OCI-LY3 (cell line): ENCODE results near the gene C4orf46.

ENCODE experiments used
- H2AFZ ChIP-seq: fragments of 200-600, 300-600 bp; shearing (Covaris generic); 2 replicates; pipeline ENCODE4 v1.6.0; 2014; ENCODE audit warnings: antibody characterized with exemption, low read depth, low read length
- H3K27ac ChIP-seq: fragments of 200-600, 300-600 bp; sonication (generic); 2 replicates; pipeline ENCODE4 v1.5.1; 2014; ENCODE audit warnings: mild to moderate bottlenecking, low read length, moderate library complexity, mixed read lengths
- H3K27me3 ChIP-seq: fragments of 200-600, 300-600 bp; sonication (generic); 2 replicates; pipeline ENCODE4 v1.6.1; 2014; ENCODE audit warnings: low read depth, low read length, mixed read lengths
- H3K36me3 ChIP-seq: fragments of 200-600, 300-600 bp; sonication (generic); replicated peaks from 2 replicates; pipeline ENCODE3; 2014; ENCODE audit warnings: low read depth, low read length, mixed read lengths
- H3K4me1 ChIP-seq: fragments of 300-600, 200-600 bp; sonication (generic); 2 replicates; pipeline ENCODE4 v1.6.1; 2014; ENCODE audit warnings: low read length, mixed read lengths
- H3K4me2 ChIP-seq: fragments of 200-600, 300-600 bp; sonication (generic); 2 replicates; pipeline ENCODE4 v1.6.1; 2014; ENCODE audit warnings: low read length, mixed read lengths
- H3K4me3 ChIP-seq: fragments of 300-600, 200-600 bp; sonication (generic); 2 replicates; pipeline ENCODE4 v1.5.1; 2014; ENCODE audit warnings: antibody characterized with exemption, mild to moderate bottlenecking, low read length, moderate library complexity
- H3K79me2 ChIP-seq: fragments of 300-600, 200-600 bp; shearing (Covaris generic); 2 replicates; pipeline ENCODE4 v1.6.1; 2014; ENCODE audit warnings: mild to moderate bottlenecking, low read length, mixed read lengths
- H3K9ac ChIP-seq: fragments of 300-600, 200-600 bp; shearing (Covaris generic); 2 replicates; pipeline ENCODE4 v1.6.0; 2014; ENCODE audit warnings: mild to moderate bottlenecking, low read length, moderate library complexity
- H3K9me3 ChIP-seq: fragments of 200-600, 300-600 bp; shearing (Covaris generic); 2 replicates; pipeline ENCODE4 v1.6.1; 2014; ENCODE audit warnings: low read length, mixed read lengths; ENCODE audit not compliant: insufficient read depth
- H4K20me1 ChIP-seq: fragments of 200-600, 300-600 bp; sonication (generic); 2 replicates; pipeline ENCODE4 v1.6.1; 2016; ENCODE audit warnings: low read length, mixed read lengths; ENCODE audit not compliant: insufficient read depth
- EZH2phosphoT487 ChIP-seq: fragments of 200-600 bp; shearing (Covaris generic); IDR thresholded peaks from 2 replicates; pipeline ENCODE4 v1.6.1; 2018; ENCODE audit warnings: antibody characterized with exemption, mixed run types, low read depth
- TF ChIP-seq, protein P1 (sequence below): fragments of 200-600, 300-600 bp; sonication (generic); IDR thresholded peaks from 2 replicates; pipeline ENCODE4 v1.5.1; 2014; ENCODE audit warnings: antibody characterized with exemption, low read length, low read depth

The C4orf46 gene

DNA sequence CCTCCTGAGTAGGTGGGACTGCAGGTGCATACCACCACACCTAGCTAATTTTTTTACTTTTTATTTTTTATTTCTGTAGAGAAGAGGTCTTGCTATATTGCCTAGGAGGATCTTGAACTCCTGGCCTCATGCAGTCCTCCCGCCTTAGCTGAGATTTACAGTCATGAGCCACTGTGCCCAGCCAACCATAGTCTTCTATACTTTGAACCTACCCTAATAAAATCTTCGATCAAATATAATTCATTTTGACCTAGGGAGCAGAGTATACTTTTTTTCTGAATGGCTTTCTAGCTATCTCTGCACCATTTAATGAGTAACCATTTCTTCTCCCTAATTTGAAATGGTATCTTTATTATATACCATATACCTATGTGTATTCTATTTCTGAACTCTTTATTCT lies 7.1 kb upstream of the C4orf46 start:
- no peaks in the 10 kb centered on the region for H3K9me3 ChIP-seq

DNA sequence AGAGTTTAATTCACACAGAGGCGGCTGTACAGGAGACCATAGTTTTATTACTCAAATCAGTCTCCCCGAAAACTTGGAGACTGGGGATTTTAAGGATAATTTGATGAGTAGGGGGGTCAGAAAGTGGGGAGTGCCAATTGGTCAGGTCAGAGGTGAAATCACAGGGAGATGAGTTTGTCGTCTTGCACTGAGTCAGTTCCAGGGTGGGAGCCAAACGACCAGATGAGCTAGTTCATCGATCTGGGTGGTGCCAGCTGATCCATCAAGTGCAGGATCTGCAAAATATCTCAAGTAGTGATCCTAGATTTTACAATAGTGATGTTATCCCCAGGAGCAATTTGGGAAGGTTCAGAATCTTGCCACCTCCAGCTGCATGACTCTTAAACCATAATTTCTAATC lies 4.4 kb upstream of the C4orf46 start:
- Histone ChIP-seq H3K9ac (no peak overlapping the region), H3K27me3 (no peaks in the 10 kb centered on the region), H3K4me3 (no peak overlapping the region), H3K79me2 (peaks cover 17% of the 10 kb centered on the region), H2AFZ (no peak overlapping the region), H3K9me3 (no peaks in the 10 kb centered on the region), H3K36me3 (no peaks in the 10 kb centered on the region), H4K20me1 (no peaks in the 10 kb centered on the region), H3K4me1 (peaks cover 5% of the 10 kb centered on the region; the same call in 1 of the 2 replicates), H3K27ac (no peak overlapping the region), H3K4me2 (no peak overlapping the region)
- no peak for TF ChIP-seq EZH2phosphoT487
- TF ChIP-seq, protein P1, sequence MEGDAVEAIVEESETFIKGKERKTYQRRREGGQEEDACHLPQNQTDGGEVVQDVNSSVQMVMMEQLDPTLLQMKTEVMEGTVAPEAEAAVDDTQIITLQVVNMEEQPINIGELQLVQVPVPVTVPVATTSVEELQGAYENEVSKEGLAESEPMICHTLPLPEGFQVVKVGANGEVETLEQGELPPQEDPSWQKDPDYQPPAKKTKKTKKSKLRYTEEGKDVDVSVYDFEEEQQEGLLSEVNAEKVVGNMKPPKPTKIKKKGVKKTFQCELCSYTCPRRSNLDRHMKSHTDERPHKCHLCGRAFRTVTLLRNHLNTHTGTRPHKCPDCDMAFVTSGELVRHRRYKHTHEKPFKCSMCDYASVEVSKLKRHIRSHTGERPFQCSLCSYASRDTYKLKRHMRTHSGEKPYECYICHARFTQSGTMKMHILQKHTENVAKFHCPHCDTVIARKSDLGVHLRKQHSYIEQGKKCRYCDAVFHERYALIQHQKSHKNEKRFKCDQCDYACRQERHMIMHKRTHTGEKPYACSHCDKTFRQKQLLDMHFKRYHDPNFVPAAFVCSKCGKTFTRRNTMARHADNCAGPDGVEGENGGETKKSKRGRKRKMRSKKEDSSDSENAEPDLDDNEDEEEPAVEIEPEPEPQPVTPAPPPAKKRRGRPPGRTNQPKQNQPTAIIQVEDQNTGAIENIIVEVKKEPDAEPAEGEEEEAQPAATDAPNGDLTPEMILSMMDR: no peak

More for the DNA sequence above, 7.1 kb upstream of the C4orf46 start:
- TF ChIP-seq EZH2phosphoT487: no peak
- TF ChIP-seq, protein P1: no peak
- Histone ChIP-seq H3K79me2 (peaks cover 1% of the 10 kb centered on the region; the same call in 1 of the 2 replicates), H3K27me3 (no peaks in the 10 kb centered on the region), H3K4me3 (no peak overlapping the region), H3K9ac (no peak overlapping the region), H3K4me2 (no peak overlapping the region), H2AFZ (no peak overlapping the region), H3K27ac (no peak overlapping the region), H3K4me1 (no peaks in the 10 kb centered on the region), H4K20me1 (no peaks in the 10 kb centered on the region), H3K36me3 (no peaks in the 10 kb centered on the region)

DNA sequence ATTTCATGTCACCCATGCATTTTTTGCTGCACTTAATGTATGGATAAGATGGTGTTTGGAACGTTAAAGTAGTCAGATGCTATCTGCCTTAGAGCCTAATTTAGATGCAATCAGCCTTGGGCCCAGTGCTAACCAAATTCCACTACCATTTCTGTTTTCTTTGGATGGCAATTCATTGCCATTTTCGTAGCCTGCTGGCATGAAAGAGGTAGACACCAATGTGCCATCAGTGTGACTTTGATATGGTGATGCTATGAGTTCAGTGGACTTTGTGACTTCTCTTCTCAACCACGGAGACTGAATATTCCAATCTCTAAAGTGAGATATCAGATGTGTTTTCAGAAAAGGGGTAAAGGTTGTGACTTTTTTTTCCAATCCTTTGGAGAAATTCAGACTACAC lies 1.9 kb upstream of the C4orf46 start:
- H3K4me2 ChIP-seq: no peak overlapping the region; the same call in 1 of the 2 replicates
- peaks cover 3% of the 10 kb centered on the region for H3K36me3 ChIP-seq
- TF ChIP-seq EZH2phosphoT487: no peak
- TF ChIP-seq, protein P1: no peak
- peaks cover 21% of the 10 kb centered on the region for H3K4me1 ChIP-seq
- peaks cover 21% of the 10 kb centered on the region for H4K20me1 ChIP-seq
- H2AFZ ChIP-seq: no peak overlapping the region
- H3K27me3 ChIP-seq: no peaks in the 10 kb centered on the region
- H3K79me2 ChIP-seq: peaks cover 42% of the 10 kb centered on the region
- H3K4me3 ChIP-seq: no peak overlapping the region
- no peak overlapping the region for H3K9ac ChIP-seq
- no peaks in the 10 kb centered on the region for H3K9me3 ChIP-seq
- no peak overlapping the region for H3K27ac ChIP-seq

DNA sequence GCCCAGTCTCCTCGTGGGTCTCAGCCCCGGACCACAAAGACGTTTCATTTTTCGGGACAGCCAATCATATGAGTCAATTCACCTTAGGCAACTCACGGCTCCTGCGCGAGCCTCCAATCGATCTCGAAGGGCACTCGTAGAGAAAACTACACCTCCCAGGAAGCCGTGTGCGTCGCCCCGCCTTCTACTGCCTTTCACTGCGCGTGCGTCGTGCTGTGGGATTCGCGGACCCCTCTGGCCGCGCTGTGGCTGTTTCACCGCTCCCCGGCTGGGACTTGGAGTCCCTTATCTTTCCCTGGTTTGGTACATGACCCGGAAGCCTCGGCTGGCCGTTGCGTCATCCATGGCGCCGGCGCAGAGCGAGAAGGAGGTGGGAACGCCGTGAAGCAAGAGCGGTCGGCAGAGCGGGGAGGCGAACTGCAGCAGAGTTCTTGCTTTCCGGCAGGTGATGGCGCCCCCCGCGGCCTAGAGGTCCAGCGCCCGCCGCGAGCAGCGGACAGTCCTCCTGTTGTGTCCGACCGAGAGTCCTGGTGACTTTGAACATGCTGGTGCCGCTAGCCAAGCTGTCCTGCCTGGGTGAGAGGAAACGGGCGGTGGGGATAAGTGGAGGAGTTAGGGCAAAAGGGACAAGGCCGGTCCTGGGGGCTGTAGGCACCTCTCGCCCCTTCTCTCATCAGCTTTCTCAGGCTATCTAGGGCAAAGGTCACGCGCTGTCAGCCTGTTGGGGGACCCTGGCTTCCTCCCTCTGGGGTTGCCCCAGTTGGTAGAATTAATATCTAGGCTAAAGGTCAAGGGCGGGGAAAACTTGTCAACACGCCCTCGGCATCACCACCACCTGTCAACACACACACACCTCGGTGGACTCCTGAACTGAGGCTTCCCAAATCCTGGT lies 474 bp upstream of the C4orf46 start, which contains the start of gene ETFDH:
TSS of gene ETFDH (plus strand) at position 382 of the 892 bp plus-strand sequence. CDS start at position 543, 161 bp downstream.
- peak within 1 kb of the TSS; percentile 92 for H3K4me2 ChIP-seq
- H3K36me3 ChIP-seq: peaks cover 12% of the 10 kb centered on the region
- H3K4me1 ChIP-seq: peaks cover 21% of the 10 kb centered on the region
- H4K20me1 ChIP-seq: peaks cover 27% of the 10 kb centered on the region
- peak within 1 kb of the TSS; percentile 82 for H3K4me3 ChIP-seq
- H3K27ac ChIP-seq: peak within 1 kb of the TSS; percentile 94
- H3K9ac ChIP-seq: peak within 1 kb of the TSS; percentile 99
- no peak for TF ChIP-seq EZH2phosphoT487
- TF ChIP-seq, protein P1: peak; percentile 90
- no peaks in the 10 kb centered on the region for H3K9me3 ChIP-seq
- H3K79me2 ChIP-seq: peaks cover 57% of the 10 kb centered on the region
- peak within 1 kb of the TSS; percentile 96 for H2AFZ ChIP-seq
- no peaks in the 10 kb centered on the region for H3K27me3 ChIP-seq
